HepG2 (cell line): ENCODE results near the gene HSD11B1. TPM values are rescaled to one million over a fixed set of nuclear protein-coding genes. Genes with fewer than 3 reads are reported as not detected.

Experiments used
- CBX1 ChIP-seq: IDR thresholded peaks from one replicate; pipeline ENCODE4 v1.6.1; 2016; ENCODE audit warnings: antibody characterized with exemption, low read depth
- CENPX ChIP-seq: sonication (generic); formaldehyde crosslinking; IDR thresholded peaks from 2 replicates; pipeline ENCODE4 v1.9.0; 2021; ENCODE audit warnings: mild to moderate bottlenecking, missing genetic modification reagents, moderate library complexity
- ELF4 ChIP-seq: sonication (generic); formaldehyde crosslinking; IDR thresholded peaks from 2 replicates; pipeline ENCODE4 v1.5.0; 2020; ENCODE audit warnings: missing genetic modification reagents, mild to moderate bottlenecking, moderate library complexity, borderline replicate concordance
- FOXA1 ChIP-seq, 2 experiments: fragments of 450-650 bp in 1 of 2; sonication (generic) in 1 of 2; formaldehyde crosslinking in 1 of 2; IDR thresholded peaks; 2 replicates each; pipeline versions ENCODE4 v1.4.0 to v1.6.1; 2016 to 2020; ENCODE audit warnings: missing genetic modification reagents in 1 of 2
- IKZF4 ChIP-seq: sonication (generic); formaldehyde crosslinking; IDR thresholded peaks from 2 replicates; pipeline ENCODE4 v1.5.1; 2020; ENCODE audit warnings: borderline replicate concordance, mild to moderate bottlenecking, low read depth, missing genetic modification reagents; ENCODE audit errors: not compliant biosample characterization
- KDM5B ChIP-seq: sonication (generic); formaldehyde crosslinking; IDR thresholded peaks from 2 replicates; pipeline ENCODE4 v1.4.0; 2020; ENCODE audit warnings: missing genetic modification reagents, mild to moderate bottlenecking, borderline replicate concordance
- KLF11 ChIP-seq: IDR thresholded peaks from 2 replicates; pipeline ENCODE4 v1.6.1; 2016; ENCODE audit warnings: missing compliant biosample characterization
- MED8 ChIP-seq: sonication (generic); formaldehyde crosslinking; IDR thresholded peaks from 2 replicates; pipeline ENCODE4 v1.8.1; 2023; ENCODE audit warnings: mild to moderate bottlenecking, missing genetic modification reagents; ENCODE audit not compliant: insufficient replicate concordance
- NR2F6 ChIP-seq, 2 experiments: IDR thresholded peaks; 2 replicates each; pipeline ENCODE4 v1.6.1; 2016; ENCODE audit warnings: antibody characterized with exemption in 1 of 2, mild to moderate bottlenecking in 1 of 2
- REPIN1 ChIP-seq: sonication (generic); formaldehyde crosslinking; IDR thresholded peaks from 2 replicates; pipeline ENCODE4 v1.8.0; 2022; ENCODE audit warnings: missing genetic modification reagents, low read depth, mild to moderate bottlenecking, borderline replicate concordance
- SIX4 ChIP-seq: sonication (generic); formaldehyde crosslinking; IDR thresholded peaks from 2 replicates; pipeline ENCODE4 v1.4.0; 2020; ENCODE audit warnings: missing genetic modification reagents
- SNRNP70 ChIP-seq: fragments of 200-400 bp; formaldehyde crosslinking; IDR thresholded peaks from 2 replicates; pipeline ENCODE4 v1.6.1; 2017; ENCODE audit warnings: mild to moderate bottlenecking, low read depth, low read length, moderate library complexity
- SOX5 ChIP-seq: IDR thresholded peaks from 2 replicates; pipeline ENCODE4 v1.6.1; 2016; ENCODE audit warnings: borderline replicate concordance
- SYNCRIP ChIP-seq: fragments of 200-400 bp; formaldehyde crosslinking; IDR thresholded peaks from 2 replicates; pipeline ENCODE4 v1.6.1; 2018; ENCODE audit warnings: mild to moderate bottlenecking, low read depth, low read length; ENCODE audit not compliant: insufficient read depth
- TAF15 ChIP-seq: fragments of 200-400 bp; formaldehyde crosslinking; IDR thresholded peaks from one replicate; pipeline ENCODE4 v1.6.1; 2018; ENCODE audit warnings: mild to moderate bottlenecking, low read depth, low read length; ENCODE audit not compliant: poor library complexity, severe bottlenecking
- YEATS2 ChIP-seq: sonication (generic); formaldehyde crosslinking; IDR thresholded peaks from 2 replicates; pipeline ENCODE4 v1.4.0; 2020; ENCODE audit warnings: missing genetic modification reagents, borderline replicate concordance
- ZBTB7A ChIP-seq: sonication (generic); formaldehyde crosslinking; IDR thresholded peaks from 2 replicates; pipeline ENCODE4 v1.8.0; 2022; ENCODE audit warnings: mild to moderate bottlenecking, missing genetic modification reagents
- ZBTB7B ChIP-seq: sonication (generic); formaldehyde crosslinking; IDR thresholded peaks from 2 replicates; pipeline ENCODE4 v1.4.0; 2020; ENCODE audit warnings: missing genetic modification reagents
- ZMAT3 ChIP-seq: sonication (generic); formaldehyde crosslinking; conservative IDR thresholded peaks from 2 replicates; pipeline ENCODE4 v1.7.0; 2021; ENCODE audit warnings: missing genetic modification reagents
- ZNF17 ChIP-seq: sonication (generic); formaldehyde crosslinking; IDR thresholded peaks from 2 replicates; pipeline ENCODE4 v1.5.0; 2020; ENCODE audit warnings: mild to moderate bottlenecking, missing genetic modification reagents
- ZNF235 ChIP-seq: sonication (generic); formaldehyde crosslinking; IDR thresholded peaks from 2 replicates; pipeline ENCODE4 v1.8.1; 2023; ENCODE audit warnings: mild to moderate bottlenecking, missing genetic modification reagents, borderline replicate concordance
- ZNF337 ChIP-seq: sonication (generic); formaldehyde crosslinking; IDR thresholded peaks from 2 replicates; pipeline ENCODE4 v1.5.1; 2020; ENCODE audit warnings: missing genetic modification reagents, low read depth, mild to moderate bottlenecking, borderline replicate concordance
- ZNF446 ChIP-seq: sonication (generic); formaldehyde crosslinking; IDR thresholded peaks from 2 replicates; pipeline ENCODE4 v1.5.0; 2020; ENCODE audit warnings: mild to moderate bottlenecking, missing genetic modification reagents
- ZNF546 ChIP-seq: sonication (generic); formaldehyde crosslinking; conservative IDR thresholded peaks from 2 replicates; pipeline ENCODE4 v1.8.1; 2023; ENCODE audit warnings: mild to moderate bottlenecking, missing genetic modification reagents
- ZNF570 ChIP-seq: sonication (generic); formaldehyde crosslinking; IDR thresholded peaks from 2 replicates; pipeline ENCODE4 v1.4.0; 2020; ENCODE audit warnings: mild to moderate bottlenecking, missing genetic modification reagents, borderline replicate concordance
- ZNF572 ChIP-seq: sonication (generic); formaldehyde crosslinking; IDR thresholded peaks from 2 replicates; pipeline ENCODE4 v1.5.1; 2020; ENCODE audit warnings: mild to moderate bottlenecking, missing genetic modification reagents
- ZNF607 ChIP-seq: sonication (generic); formaldehyde crosslinking; IDR thresholded peaks from 2 replicates; pipeline ENCODE4 v1.5.1; 2020; ENCODE audit warnings: missing genetic modification reagents, mild to moderate bottlenecking, borderline replicate concordance
- ZNF644 ChIP-seq: IDR thresholded peaks from 2 replicates; pipeline ENCODE4 v1.6.1; 2016; ENCODE audit warnings: low read depth
- ZNF709 ChIP-seq: sonication (generic); formaldehyde crosslinking; IDR thresholded peaks from 2 replicates; pipeline ENCODE4 v1.5.0; 2020; ENCODE audit warnings: mild to moderate bottlenecking, missing genetic modification reagents
- polyA plus RNA-seq, 8 experiments: library from polyadenylated mRNA; depleted of rRNA in 3 of 8; stranded (reverse) in 7 of 8; unstranded in 1 of 8; fragments of >200 nt; fragmentation: Illumina TruSeq in 4 of 8; extraction: Trizol in 4 of 8; gene quantifications; 2 replicates each; pipeline versions ENCODE4 v1.2.1 to v1.2.3, GENCODE V29; 2011 to 2016; ENCODE audit warnings: low read depth in 4 of 8, missing spikeins in 1 of 8, mixed read lengths in 1 of 8; ENCODE audit not compliant: insufficient read depth in 1 of 8
- total RNA-seq, 5 experiments: library from RNA; depleted of rRNA; stranded (reverse); fragments of >200 nt; fragmentation: Illumina TruSeq; extraction: Trizol; gene quantifications; 2 replicates each; pipeline ENCODE4 v1.2.3, GENCODE V29; 2016; ENCODE audit warnings: low read depth in 1 of 5
- TF ChIP-seq, protein P1 (sequence below): sonication (generic); formaldehyde crosslinking; IDR thresholded peaks from 2 replicates; pipeline ENCODE4 v1.8.1; 2022; ENCODE audit warnings: low read depth, mild to moderate bottlenecking, missing genetic modification reagents

Gene HSD11B1
- total and polyA plus RNA-seq, 2 of the 13 experiments (the other 11 are each of a cell fraction or from before 2014, with no cell fraction given), result not detected

GRCh38 chr1:209747580-209748262, 43.1 kb downstream of the HSD11B1 start (continued):
- TF ChIP-seq, protein P1, sequence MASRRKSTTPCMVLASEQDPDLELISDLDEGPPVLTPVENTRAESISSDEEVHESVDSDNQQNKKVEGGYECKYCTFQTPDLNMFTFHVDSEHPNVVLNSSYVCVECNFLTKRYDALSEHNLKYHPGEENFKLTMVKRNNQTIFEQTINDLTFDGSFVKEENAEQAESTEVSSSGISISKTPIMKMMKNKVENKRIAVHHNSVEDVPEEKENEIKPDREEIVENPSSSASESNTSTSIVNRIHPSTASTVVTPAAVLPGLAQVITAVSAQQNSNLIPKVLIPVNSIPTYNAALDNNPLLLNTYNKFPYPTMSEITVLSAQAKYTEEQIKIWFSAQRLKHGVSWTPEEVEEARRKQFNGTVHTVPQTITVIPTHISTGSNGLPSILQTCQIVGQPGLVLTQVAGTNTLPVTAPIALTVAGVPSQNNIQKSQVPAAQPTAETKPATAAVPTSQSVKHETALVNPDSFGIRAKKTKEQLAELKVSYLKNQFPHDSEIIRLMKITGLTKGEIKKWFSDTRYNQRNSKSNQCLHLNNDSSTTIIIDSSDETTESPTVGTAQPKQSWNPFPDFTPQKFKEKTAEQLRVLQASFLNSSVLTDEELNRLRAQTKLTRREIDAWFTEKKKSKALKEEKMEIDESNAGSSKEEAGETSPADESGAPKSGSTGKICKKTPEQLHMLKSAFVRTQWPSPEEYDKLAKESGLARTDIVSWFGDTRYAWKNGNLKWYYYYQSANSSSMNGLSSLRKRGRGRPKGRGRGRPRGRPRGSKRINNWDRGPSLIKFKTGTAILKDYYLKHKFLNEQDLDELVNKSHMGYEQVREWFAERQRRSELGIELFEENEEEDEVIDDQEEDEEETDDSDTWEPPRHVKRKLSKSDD (CRISPR knock-in tag), result no peak
- TF ChIP-seq TAF15 (no peak), ZNF572 (CRISPR knock-in tag) (no peak), KLF11 (no peak), ZNF446 (CRISPR knock-in tag) (no peak), ZNF235 (CRISPR knock-in tag) (no peak), ZNF337 (CRISPR knock-in tag) (no peak), ZNF17 (CRISPR knock-in tag) (no peak), ZNF709 (CRISPR knock-in tag) (no peak), SYNCRIP (no peak), ZNF546 (CRISPR knock-in tag) (no peak), ZBTB7B (CRISPR knock-in tag) (peak; percentile 21; the same call in 1 of the 2 replicates), IKZF4 (no peak), ZNF607 (no peak), ZNF644 (peak; percentile 66; the same call in 1 of the 2 replicates), ZNF570 (CRISPR knock-in tag) (no peak), SIX4 (CRISPR knock-in tag) (0 out of 2 replicates have a peak, but pooled peaks have one; percentile 42), SOX5 (CRISPR knock-in tag) (peak; percentile 50; the same call in 1 of the 2 replicates), ZBTB7A (no peak), YEATS2 (peak; percentile 57; the same call in 1 of the 2 replicates), MED8 (CRISPR knock-in tag) (no peak), FOXA1 (IDR thresholded peaks at IDR 0.05) (no peak), FOXA1 (CRISPR knock-in tag; IDR thresholded peaks at IDR 0.05) (no peak), SNRNP70 (no peak), NR2F6 (IDR thresholded peaks at IDR 0.05) (no peak), NR2F6 (CRISPR knock-in tag; IDR thresholded peaks at IDR 0.05) (peak; percentile 65; the same call in 1 of the 2 replicates), ELF4 (CRISPR knock-in tag) (no peak), KDM5B (no peak; the same call in 1 of the 2 replicates), REPIN1 (CRISPR knock-in tag) (peak; percentile 81; the same call in 1 of the 2 replicates), ZMAT3 (peak; percentile 56; the same call in 1 of the 2 replicates), CBX1 (no peak), CENPX (CRISPR knock-in tag) (no peak)
